ENCODE data around the gene ACKR3. TPM values are rescaled to one million over a fixed set of nuclear protein-coding genes. Genes with fewer than 3 reads are reported as not detected.

Gene ACKR3
- total RNA-seq, 2 experiments from 2014 or later, result 5.4 to 6.4 TPM

DNA sequence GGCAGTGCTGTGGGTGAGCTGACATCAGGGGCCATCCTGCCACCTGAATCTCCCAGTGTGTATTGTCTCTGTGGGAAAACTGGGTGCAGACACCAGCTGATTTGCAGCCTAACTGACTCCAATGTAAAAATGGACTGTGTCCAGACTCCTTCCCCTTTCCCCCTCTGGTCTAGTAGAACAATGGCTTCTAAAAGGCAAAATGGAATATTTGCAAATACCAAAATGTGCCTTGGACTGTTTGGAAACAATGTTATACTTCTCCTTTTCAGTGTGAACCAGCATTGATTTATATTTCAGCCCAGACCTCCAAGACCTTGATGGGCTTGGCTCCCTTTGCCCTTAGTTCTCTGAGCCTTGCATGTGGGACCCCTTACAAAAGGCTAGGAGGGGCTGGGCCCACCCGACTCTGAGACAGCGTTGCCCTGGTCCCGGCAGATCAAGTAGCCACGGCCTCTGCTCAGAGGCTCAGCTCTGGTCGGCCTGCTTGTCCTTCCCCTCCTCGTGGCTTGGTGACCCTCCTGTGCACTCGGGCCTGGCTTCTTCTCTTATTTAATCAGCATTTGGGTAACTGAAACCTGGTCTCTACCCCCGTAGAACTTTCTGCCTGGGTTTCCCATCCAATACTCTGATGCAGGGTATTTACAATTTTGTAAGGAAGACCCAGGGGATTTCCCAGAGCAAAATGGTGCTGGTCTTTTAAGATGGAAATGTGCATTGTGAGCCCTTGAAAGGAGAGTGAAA, 18.0 kb upstream of the ACKR3 start:
- CTCF ChIA-PET, result no interaction called here
- DNase-seq, result no peak
- H3K4me1 Mint-ChIP-seq, result peaks cover 92% of the 10 kb centered on the region
- POLR2A ChIA-PET, result no interaction called here
- H3K27ac Mint-ChIP-seq, result peak overlapping the region; percentile 27
- peaks cover 87% of the 10 kb centered on the region for H3K36me3 Mint-ChIP-seq (ENCODE audit: low read depth)
- H3K9me3 Mint-ChIP-seq, result peaks cover 34% of the 10 kb centered on the region
- H3K27me3 Mint-ChIP-seq, result no peaks in the 10 kb centered on the region
- no peak overlapping the region for H3K4me3 Mint-ChIP-seq

DNA sequence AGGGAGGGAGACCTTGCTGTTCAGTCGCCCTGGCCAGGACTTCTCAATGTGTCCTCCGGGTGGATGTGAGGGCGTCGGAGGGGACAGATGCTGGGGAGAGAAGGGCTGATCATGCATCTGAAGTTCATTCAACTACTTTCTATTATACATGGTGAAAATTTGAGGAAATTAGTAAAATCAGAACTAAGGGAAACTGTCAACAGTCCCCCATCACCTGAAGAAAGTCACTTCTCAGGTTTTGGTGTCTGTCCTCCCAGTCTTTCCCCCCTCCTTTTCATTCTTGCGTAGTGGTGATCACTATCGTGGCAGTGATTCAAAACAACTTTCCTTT, 17.4 kb upstream of the ACKR3 start:
- H3K4me1 Mint-ChIP-seq, result peaks cover 88% of the 10 kb centered on the region
- ChIA-PET CTCF (no interaction called here), POLR2A (no interaction called here)
- no peak overlapping the region for H3K4me3 Mint-ChIP-seq
- peak overlapping the region; percentile 15 for H3K27ac Mint-ChIP-seq
- peaks cover 86% of the 10 kb centered on the region for H3K36me3 Mint-ChIP-seq (ENCODE audit: low read depth)
- peaks cover 36% of the 10 kb centered on the region for H3K9me3 Mint-ChIP-seq
- no peaks in the 10 kb centered on the region for H3K27me3 Mint-ChIP-seq
- DNase-seq, result no peak

DNA sequence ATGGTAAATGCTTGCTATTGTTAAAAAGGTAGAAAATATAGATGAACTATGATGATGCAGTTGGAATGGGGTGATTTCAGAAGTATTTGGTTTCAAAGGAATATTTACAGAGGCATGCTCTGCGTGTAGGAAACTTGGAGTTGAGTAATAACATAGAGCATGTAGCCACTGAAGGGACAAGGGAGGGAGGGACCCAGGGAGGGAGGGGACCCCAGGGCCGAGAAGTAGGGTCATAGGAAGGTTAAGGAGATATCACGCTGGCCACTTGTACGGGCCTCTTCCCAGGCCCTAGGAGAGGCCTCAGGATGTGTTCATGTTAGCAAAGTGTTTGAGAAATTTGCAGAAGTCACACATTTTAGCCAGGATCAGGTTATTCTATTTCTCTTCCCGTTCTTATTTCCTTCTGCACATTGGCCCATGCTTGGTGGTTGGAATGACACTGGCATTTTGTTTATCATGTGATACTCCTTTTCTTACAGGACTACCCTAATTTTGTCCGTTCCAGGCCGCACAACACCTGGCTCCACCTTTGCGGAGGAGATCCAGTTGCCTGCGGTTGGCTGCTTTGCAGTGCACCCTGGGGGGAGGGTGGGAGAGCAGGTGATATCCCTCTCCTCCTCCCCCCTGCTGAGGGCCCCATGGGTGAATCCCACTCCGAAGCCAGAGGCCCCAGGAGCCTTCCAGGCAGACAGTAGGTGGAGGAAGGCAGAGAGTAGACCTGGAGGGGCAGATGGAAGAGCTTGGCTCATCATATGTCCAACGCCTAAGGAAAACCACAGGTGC, 16.9 kb upstream of the ACKR3 start:
- H3K27ac Mint-ChIP-seq, result peak overlapping the region; percentile 15
- CTCF ChIA-PET, result interaction anchor here (1.3 to 1.4 kb wide), 2 partner anchors 16 to 40 kb away, joined by 3 to 5 read pairs; no protein-coding TSS in a partner anchor
- no peak overlapping the region for H3K4me3 Mint-ChIP-seq
- DNase-seq, result no peak
- H3K27me3 Mint-ChIP-seq, result no peaks in the 10 kb centered on the region
- H3K36me3 Mint-ChIP-seq (ENCODE audit: low read depth), result peaks cover 87% of the 10 kb centered on the region
- peaks cover 88% of the 10 kb centered on the region for H3K4me1 Mint-ChIP-seq
- H3K9me3 Mint-ChIP-seq, result peaks cover 35% of the 10 kb centered on the region
- POLR2A ChIA-PET, result no interaction called here

DNA sequence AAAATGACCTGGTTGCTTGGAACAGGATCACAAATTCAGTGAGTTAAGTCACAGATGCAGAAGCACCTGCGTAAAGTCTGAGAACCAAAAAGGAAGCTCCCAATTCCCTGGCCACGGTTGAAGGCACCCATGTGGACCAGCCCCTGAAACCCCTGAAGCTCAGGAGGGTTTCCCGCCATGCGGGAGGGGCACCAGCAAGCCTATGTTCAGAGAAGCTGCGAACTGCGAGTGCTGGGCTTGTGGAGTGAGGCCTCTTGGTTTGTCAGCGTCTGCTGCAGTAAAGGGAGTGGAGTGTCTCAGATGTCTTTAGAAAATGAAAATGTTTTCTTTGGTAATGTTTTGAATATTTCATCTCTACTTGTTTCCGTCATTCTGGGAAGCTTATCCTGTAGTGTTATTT, 16.1 kb upstream of the ACKR3 start:
- H3K4me3 Mint-ChIP-seq, result no peak overlapping the region
- H3K27ac Mint-ChIP-seq, result peak overlapping the region; percentile 50
- H3K36me3 Mint-ChIP-seq (ENCODE audit: low read depth), result peaks cover 84% of the 10 kb centered on the region
- H3K27me3 Mint-ChIP-seq, result no peaks in the 10 kb centered on the region
- ChIA-PET CTCF (interaction anchor here (1.3 to 1.4 kb wide), 2 partner anchors 17 to 40 kb away, joined by 3 to 5 read pairs; no protein-coding TSS in a partner anchor), POLR2A (interaction anchor here (0.5 kb wide), 1 partner anchor 60 kb away, joined by 3 read pairs; no protein-coding TSS in a partner anchor)
- H3K4me1 Mint-ChIP-seq, result peaks cover 88% of the 10 kb centered on the region
- peaks cover 31% of the 10 kb centered on the region for H3K9me3 Mint-ChIP-seq
- no peak for DNase-seq

DNA sequence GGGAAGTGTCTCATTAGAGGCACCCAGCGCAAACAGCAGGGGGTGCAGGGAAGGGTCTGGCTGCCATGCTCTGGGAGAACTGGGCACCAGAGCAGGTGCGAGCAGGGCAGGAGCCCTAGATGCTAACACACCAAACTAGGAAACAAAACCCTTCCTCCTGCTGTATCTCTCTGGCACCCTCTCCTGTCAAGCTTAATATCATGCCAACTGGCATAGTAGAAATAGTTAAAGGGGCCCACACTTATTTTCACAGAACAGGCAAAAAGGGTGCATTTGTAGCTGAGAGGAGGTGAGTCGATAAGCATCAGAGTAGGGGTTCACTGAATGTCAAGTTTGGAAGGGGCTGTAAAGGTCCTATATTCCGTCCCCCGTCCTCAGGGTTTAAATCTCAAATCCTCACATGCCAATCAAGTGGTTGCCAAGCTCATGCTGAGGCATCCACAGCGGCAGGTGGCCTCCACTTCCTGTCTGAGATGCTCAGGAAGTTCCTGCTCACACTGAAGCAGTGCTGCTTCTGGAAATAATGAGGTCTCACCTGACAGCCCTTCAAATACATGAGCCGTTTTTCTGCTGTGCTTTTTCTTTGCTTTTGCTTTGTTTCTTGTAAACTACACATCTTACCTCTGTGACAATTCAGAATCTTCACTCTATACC, 14.9 kb upstream of the ACKR3 start:
- Mint-ChIP-seq H3K4me1 (peaks cover 86% of the 10 kb centered on the region), H3K27ac (peak overlapping the region; percentile 0), H3K9me3 (peaks cover 29% of the 10 kb centered on the region), H3K27me3 (no peaks in the 10 kb centered on the region), H3K36me3 (ENCODE audit: low read depth) (peaks cover 72% of the 10 kb centered on the region), H3K4me3 (no peak overlapping the region)
- peak; percentile 34 for DNase-seq
- POLR2A ChIA-PET, result interaction anchor here (0.7 kb wide), 1 partner anchor 8 kb away, joined by 4 read pairs; no protein-coding TSS in a partner anchor
- CTCF ChIA-PET, result interaction anchor here (0.9 to 1.9 kb wide), 3 partner anchors 10 to 18 kb away, joined by 3 to 8 read pairs (median 3); partner anchors contain the start of gene ACKR3

DNA sequence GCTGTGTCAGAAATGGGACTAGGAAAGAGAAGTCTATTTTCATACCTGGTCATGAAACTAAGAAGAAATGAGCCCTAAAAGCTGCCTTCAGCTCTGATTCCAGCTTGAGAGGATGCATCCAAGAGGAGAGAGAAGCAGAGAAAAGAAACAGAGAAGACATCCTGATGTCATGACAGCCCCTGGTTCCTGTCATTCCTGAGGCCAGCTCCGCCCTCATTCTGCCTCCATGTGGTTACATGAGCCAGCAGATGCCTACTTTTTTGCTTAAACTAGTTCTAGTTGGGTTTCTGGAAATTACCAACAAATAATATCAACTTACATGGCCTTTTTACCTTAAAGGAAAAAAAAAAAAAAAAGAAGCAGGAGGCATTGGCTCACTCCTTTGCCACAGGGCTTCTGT, 14.1 kb upstream of the ACKR3 start:
- Mint-ChIP-seq H3K36me3 (ENCODE audit: low read depth) (peaks cover 69% of the 10 kb centered on the region), H3K27ac (no peak overlapping the region), H3K27me3 (no peaks in the 10 kb centered on the region), H3K4me3 (no peak overlapping the region), H3K4me1 (peaks cover 81% of the 10 kb centered on the region), H3K9me3 (peaks cover 29% of the 10 kb centered on the region)
- DNase-seq, result no peak
- CTCF ChIA-PET, result interaction anchor here (1.6 to 1.9 kb wide), 2 partner anchors 11 to 14 kb away, joined by 3 to 8 read pairs; partner anchors contain the start of gene ACKR3
- POLR2A ChIA-PET, result interaction anchor here (0.6 kb wide), 1 partner anchor 1265 kb away, joined by 4 read pairs; no protein-coding TSS in a partner anchor

DNA sequence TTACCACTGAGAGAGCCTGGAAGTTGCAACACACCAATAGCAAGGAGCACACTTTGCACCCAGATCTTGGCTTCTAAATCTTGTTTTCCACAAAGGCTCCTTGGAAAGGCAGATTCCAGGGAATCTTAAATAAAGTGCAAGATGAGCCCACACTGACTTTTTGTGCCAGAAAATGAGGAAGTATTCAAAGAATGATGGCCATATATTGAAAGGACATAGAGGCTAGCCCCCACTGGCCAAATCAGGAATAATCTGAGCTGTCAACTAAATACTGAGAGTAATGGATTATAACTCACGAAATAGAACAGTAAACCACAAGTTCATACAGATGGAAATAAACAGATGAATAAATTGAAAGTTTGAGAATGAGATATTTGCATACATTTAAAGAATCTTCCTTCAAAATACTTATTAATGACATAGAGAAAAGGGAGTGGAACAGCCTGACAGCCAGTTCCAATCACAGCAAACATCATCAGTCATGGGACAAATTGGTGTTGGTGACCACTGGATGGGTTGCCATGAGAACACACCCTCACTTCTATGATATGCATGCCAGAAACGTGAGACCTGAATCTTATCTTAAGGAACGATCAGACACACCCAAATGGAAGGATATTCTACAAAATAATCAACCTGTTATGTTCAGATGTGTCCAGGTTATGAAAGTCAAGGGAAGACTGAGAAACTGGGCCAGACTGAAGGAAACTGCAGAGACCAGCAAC, 12.2 kb upstream of the ACKR3 start:
- Mint-ChIP-seq H3K4me3 (no peak overlapping the region), H3K9me3 (peaks cover 27% of the 10 kb centered on the region), H3K27ac (no peak overlapping the region), H3K4me1 (peaks cover 63% of the 10 kb centered on the region), H3K36me3 (ENCODE audit: low read depth) (peaks cover 69% of the 10 kb centered on the region), H3K27me3 (no peaks in the 10 kb centered on the region)
- CTCF ChIA-PET, result interaction anchor here (0.7 to 1.1 kb wide), 2 partner anchors 43 to 1847 kb away, joined by 3 read pairs; no protein-coding TSS in a partner anchor
- POLR2A ChIA-PET, result no interaction called here
- DNase-seq, result no peak

DNA sequence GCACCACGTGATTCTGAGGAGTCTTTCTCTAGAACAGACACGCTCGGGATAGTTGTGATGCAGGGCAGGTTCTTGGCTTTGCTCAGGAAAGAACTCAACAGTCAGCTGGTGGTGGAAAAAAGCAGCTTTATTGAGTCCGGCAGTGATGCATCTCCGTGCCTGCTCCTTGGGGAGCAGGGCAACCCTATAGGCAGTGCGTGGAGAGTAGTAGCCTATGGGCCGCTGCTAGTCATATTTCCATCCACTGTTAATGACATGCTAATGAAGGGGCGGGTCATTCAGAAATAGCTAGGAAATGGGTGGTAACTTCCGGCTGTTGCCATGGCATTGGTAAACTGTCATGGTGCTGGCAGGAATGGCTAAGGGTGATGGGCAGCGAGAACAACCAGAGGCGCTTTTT, 11.6 kb upstream of the ACKR3 start:
- DNase-seq, result no peak
- ChIA-PET POLR2A (no interaction called here), CTCF (interaction anchor here (1.1 kb wide), 1 partner anchor 44 kb away, joined by 3 read pairs; no protein-coding TSS in a partner anchor)
- H3K36me3 Mint-ChIP-seq (ENCODE audit: low read depth), result peaks cover 69% of the 10 kb centered on the region
- H3K4me3 Mint-ChIP-seq, result no peak overlapping the region
- H3K9me3 Mint-ChIP-seq, result peaks cover 23% of the 10 kb centered on the region
- no peaks in the 10 kb centered on the region for H3K27me3 Mint-ChIP-seq
- no peak overlapping the region for H3K27ac Mint-ChIP-seq
- peaks cover 57% of the 10 kb centered on the region for H3K4me1 Mint-ChIP-seq

DNA sequence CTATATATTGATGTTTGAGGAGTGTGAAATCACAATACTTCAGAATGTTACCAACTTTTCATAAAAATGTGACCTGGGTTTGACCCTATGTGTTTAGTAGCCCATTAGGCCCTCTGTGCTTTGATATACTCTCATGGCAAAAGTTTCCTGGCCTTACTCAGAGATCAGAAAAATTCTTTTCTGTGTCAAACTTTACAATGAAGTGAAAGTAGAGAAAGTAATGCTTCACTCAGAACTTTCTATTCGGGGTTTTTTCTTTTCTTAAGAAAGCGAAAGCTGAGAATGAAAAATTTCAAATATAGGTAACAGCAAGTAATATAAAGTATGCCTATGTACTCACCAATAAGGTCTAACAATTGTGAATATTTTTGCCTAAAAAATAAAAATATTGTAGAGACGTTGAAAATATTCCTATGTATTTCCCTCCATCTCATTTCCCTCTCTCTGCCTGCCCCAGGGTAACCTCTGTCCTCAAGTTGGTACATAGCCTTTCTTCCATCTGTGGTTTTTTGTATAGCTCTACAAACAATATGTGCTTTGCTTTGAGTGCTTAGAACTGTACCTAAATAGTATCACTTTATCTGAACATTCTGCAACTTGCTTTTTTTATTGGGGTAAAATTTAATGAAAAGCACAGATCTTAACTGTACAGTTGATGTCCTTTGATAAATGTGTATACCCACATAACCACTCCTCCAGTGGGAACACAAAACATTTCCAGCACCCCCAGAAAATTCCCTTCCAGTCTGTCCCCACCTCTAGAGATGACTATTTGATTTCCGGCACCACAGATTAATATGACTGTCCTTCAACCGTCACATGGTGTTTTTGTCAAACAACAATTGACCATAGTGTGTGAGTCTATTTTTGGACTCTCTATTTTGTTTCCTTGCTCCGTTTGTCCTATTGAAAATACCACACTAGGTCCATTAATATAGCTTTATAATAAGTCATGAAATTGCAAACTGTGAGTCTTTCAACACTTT, 10.3 kb upstream of the ACKR3 start:
- Mint-ChIP-seq H3K27me3 (no peaks in the 10 kb centered on the region), H3K9me3 (peaks cover 14% of the 10 kb centered on the region), H3K4me1 (peaks cover 47% of the 10 kb centered on the region), H3K4me3 (no peak overlapping the region), H3K27ac (peak overlapping the region; percentile 63), H3K36me3 (ENCODE audit: low read depth) (peaks cover 61% of the 10 kb centered on the region)
- ChIA-PET POLR2A (no interaction called here), CTCF (interaction anchor here (0.6 to 1.7 kb wide), 3 partner anchors 10 to 1033 kb away, joined by 3 to 4 read pairs (median 3); partner anchors contain the start of gene ACKR3)
- no peak for DNase-seq

DNA sequence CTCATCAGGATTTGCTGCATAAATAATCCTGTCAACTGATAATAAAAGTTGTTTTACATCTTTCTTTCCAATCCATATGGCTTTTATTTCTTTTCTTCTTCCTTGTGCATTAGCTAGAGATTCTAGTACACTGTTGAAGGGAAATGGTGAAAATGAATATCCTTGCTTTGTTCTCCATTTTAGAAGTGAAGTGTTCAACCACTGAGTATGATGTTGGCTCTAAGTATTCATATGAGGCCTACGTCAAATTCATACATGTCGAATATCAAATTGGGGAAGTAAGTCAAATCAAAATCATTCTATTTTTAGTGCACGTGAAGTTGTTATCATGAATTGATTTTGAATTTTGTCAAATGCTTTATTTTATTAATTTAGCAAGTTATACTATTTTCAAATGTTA, 7.8 kb upstream of the ACKR3 start:
- DNase-seq, result no peak
- Mint-ChIP-seq H3K4me3 (no peak overlapping the region), H3K4me1 (peaks cover 32% of the 10 kb centered on the region), H3K27ac (no peak overlapping the region), H3K9me3 (peaks cover 5% of the 10 kb centered on the region), H3K27me3 (no peaks in the 10 kb centered on the region), H3K36me3 (ENCODE audit: low read depth) (peaks cover 44% of the 10 kb centered on the region)
- ChIA-PET POLR2A (no interaction called here), CTCF (no interaction called here)

DNA sequence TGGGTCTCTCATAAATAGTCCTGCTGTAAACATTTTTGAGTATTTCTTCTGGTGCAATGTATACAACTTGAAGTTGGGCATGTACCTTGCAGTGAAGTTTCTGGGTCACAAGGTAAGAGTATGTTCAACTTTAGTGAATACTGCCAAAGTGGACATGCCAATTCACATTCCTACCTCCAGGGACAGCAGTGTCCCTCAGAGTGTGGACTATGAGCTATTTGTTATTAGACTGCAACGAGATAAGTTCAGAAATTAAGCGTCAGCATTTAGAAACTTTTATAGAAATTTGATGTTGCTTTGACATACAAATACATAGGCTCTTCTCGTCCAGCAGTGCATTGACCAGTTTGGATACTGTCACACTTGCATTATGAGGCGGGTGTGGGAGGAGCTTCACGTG, 7.2 kb upstream of the ACKR3 start:
- peaks cover 33% of the 10 kb centered on the region for H3K4me1 Mint-ChIP-seq
- H3K36me3 Mint-ChIP-seq (ENCODE audit: low read depth), result peaks cover 40% of the 10 kb centered on the region
- DNase-seq, result no peak
- no peak overlapping the region for H3K27ac Mint-ChIP-seq
- H3K27me3 Mint-ChIP-seq, result no peaks in the 10 kb centered on the region
- ChIA-PET CTCF (interaction anchor here (1.0 kb wide), 1 partner anchor 49 kb away, joined by 3 read pairs; no protein-coding TSS in a partner anchor), POLR2A (no interaction called here)
- no peak overlapping the region for H3K4me3 Mint-ChIP-seq
- H3K9me3 Mint-ChIP-seq, result peaks cover 3% of the 10 kb centered on the region

All from activated CD4-positive, alpha-beta T cell treated with anti-CD3 and anti-CD28 coated beads, Interleukin-2, amount 10 ng/mL, durations not matched to agents 7 days and 5 days (primary cell).